Measurements from ENCODE around the gene SLC1A2. TPM values are rescaled to one million over a fixed set of nuclear protein-coding genes. Genes with fewer than 3 reads are reported as not detected.

The SLC1A2 gene
- total RNA-seq, 2 experiments from 2014 or later = 0.08 TPM; not detected in 1

GRCh38 chr11:35281169-35281688, 138.1 kb downstream of the SLC1A2 start:
- Mint-ChIP-seq H3K4me3 (no peak overlapping the region), H3K27me3 (no peaks in the 10 kb centered on the region), H3K4me1 (peaks cover 21% of the 10 kb centered on the region), H3K27ac (no peak overlapping the region), H3K9me3 (peaks cover 1% of the 10 kb centered on the region), H3K36me3 (no peaks in the 10 kb centered on the region)
- no peak for DNase-seq

GRCh38 chr11:35280727-35281126, 138.6 kb downstream of the SLC1A2 start:
- H3K36me3 Mint-ChIP-seq = no peaks in the 10 kb centered on the region
- no peak overlapping the region for H3K4me3 Mint-ChIP-seq
- H3K27ac Mint-ChIP-seq = no peak overlapping the region
- H3K9me3 Mint-ChIP-seq = peaks cover 1% of the 10 kb centered on the region
- no peaks in the 10 kb centered on the region for H3K27me3 Mint-ChIP-seq
- DNase-seq = no peak
- peaks cover 26% of the 10 kb centered on the region for H3K4me1 Mint-ChIP-seq

- no peak overlapping the region for H3K27ac Mint-ChIP-seq
- H3K4me3 Mint-ChIP-seq = no peak overlapping the region
- H3K9me3 Mint-ChIP-seq = peaks cover 1% of the 10 kb centered on the region
- H3K4me1 Mint-ChIP-seq = peaks cover 44% of the 10 kb centered on the region
- peaks cover 2% of the 10 kb centered on the region for H3K36me3 Mint-ChIP-seq
- no peak for DNase-seq
- H3K27me3 Mint-ChIP-seq = no peaks in the 10 kb centered on the region
Observed at GRCh38 chr11:35277827-35278226, 141.5 kb downstream of the SLC1A2 start.

GRCh38 chr11:35276396-35277145, 142.8 kb downstream of the SLC1A2 start:
- H3K27me3 Mint-ChIP-seq = no peaks in the 10 kb centered on the region
- H3K27ac Mint-ChIP-seq = peak overlapping the region; percentile 27
- H3K4me1 Mint-ChIP-seq = peaks cover 48% of the 10 kb centered on the region

GRCh38 chr11:35275786-35276170, 143.6 kb downstream of the SLC1A2 start:
- no peak for DNase-seq
- peaks cover 10% of the 10 kb centered on the region for H3K9me3 Mint-ChIP-seq
- H3K4me1 Mint-ChIP-seq = peaks cover 48% of the 10 kb centered on the region
- H3K27me3 Mint-ChIP-seq = no peaks in the 10 kb centered on the region
- peaks cover 6% of the 10 kb centered on the region for H3K36me3 Mint-ChIP-seq
- H3K4me3 Mint-ChIP-seq = no peak overlapping the region
- peak overlapping the region; percentile 59 for H3K27ac Mint-ChIP-seq

More at GRCh38 chr11:35276396-35277145, 142.8 kb downstream of the SLC1A2 start:
- Mint-ChIP-seq H3K36me3 (peaks cover 5% of the 10 kb centered on the region), H3K9me3 (peaks cover 5% of the 10 kb centered on the region), H3K4me3 (no peak overlapping the region)
- DNase-seq = no peak

- Mint-ChIP-seq H3K4me1 (peaks cover 48% of the 10 kb centered on the region), H3K4me3 (no peak overlapping the region), H3K9me3 (peaks cover 12% of the 10 kb centered on the region), H3K27ac (peak overlapping the region; percentile 59), H3K36me3 (peaks cover 7% of the 10 kb centered on the region), H3K27me3 (no peaks in the 10 kb centered on the region)
- DNase-seq = no peak
Observed at GRCh38 chr11:35274909-35275785, 144.2 kb downstream of the SLC1A2 start.

GRCh38 chr11:35272391-35272902, 146.9 kb downstream of the SLC1A2 start:
- peak; percentile 68 for DNase-seq
- Mint-ChIP-seq H3K9me3 (peaks cover 12% of the 10 kb centered on the region), H3K27ac (peak overlapping the region; percentile 86), H3K27me3 (no peaks in the 10 kb centered on the region), H3K4me1 (peaks cover 51% of the 10 kb centered on the region), H3K4me3 (peak overlapping the region; percentile 20), H3K36me3 (peaks cover 7% of the 10 kb centered on the region)

- no peak for DNase-seq
- H3K36me3 Mint-ChIP-seq = peaks cover 7% of the 10 kb centered on the region
- no peaks in the 10 kb centered on the region for H3K27me3 Mint-ChIP-seq
- H3K4me3 Mint-ChIP-seq = no peak overlapping the region
- peaks cover 11% of the 10 kb centered on the region for H3K9me3 Mint-ChIP-seq
- no peak overlapping the region for H3K27ac Mint-ChIP-seq
- H3K4me1 Mint-ChIP-seq = peaks cover 49% of the 10 kb centered on the region
Observed at GRCh38 chr11:35271031-35271430, 148.3 kb downstream of the SLC1A2 start.

- Mint-ChIP-seq H3K4me3 (no peak overlapping the region), H3K27me3 (no peaks in the 10 kb centered on the region), H3K9me3 (peaks cover 11% of the 10 kb centered on the region), H3K27ac (no peak overlapping the region), H3K36me3 (peaks cover 7% of the 10 kb centered on the region), H3K4me1 (peaks cover 43% of the 10 kb centered on the region)
- DNase-seq = no peak
Observed at GRCh38 chr11:35270342-35270741, 149.0 kb downstream of the SLC1A2 start.

- Mint-ChIP-seq H3K36me3 (peaks cover 4% of the 10 kb centered on the region), H3K4me3 (no peak overlapping the region), H3K9me3 (peaks cover 11% of the 10 kb centered on the region), H3K27me3 (no peaks in the 10 kb centered on the region), H3K27ac (no peak overlapping the region), H3K4me1 (peaks cover 17% of the 10 kb centered on the region)
- no peak for DNase-seq
Observed at GRCh38 chr11:35267504-35267903, 151.9 kb downstream of the SLC1A2 start.

GRCh38 chr11:35265755-35266454, 153.5 kb downstream of the SLC1A2 start:
- Mint-ChIP-seq H3K27ac (no peak overlapping the region), H3K9me3 (peaks cover 4% of the 10 kb centered on the region), H3K36me3 (peaks cover 2% of the 10 kb centered on the region), H3K4me3 (no peak overlapping the region), H3K27me3 (no peaks in the 10 kb centered on the region), H3K4me1 (peaks cover 8% of the 10 kb centered on the region)
- no peak for DNase-seq

GRCh38 chr11:35262735-35263134, 156.6 kb downstream of the SLC1A2 start:
- Mint-ChIP-seq H3K4me3 (no peak overlapping the region), H3K4me1 (peaks cover 9% of the 10 kb centered on the region), H3K27me3 (no peaks in the 10 kb centered on the region), H3K36me3 (no peaks in the 10 kb centered on the region), H3K27ac (no peak overlapping the region), H3K9me3 (no peaks in the 10 kb centered on the region)
- DNase-seq = no peak

GRCh38 chr11:35262056-35262455, 157.3 kb downstream of the SLC1A2 start:
- peaks cover 14% of the 10 kb centered on the region for H3K4me1 Mint-ChIP-seq
- H3K27me3 Mint-ChIP-seq = no peaks in the 10 kb centered on the region
- no peak for DNase-seq
- no peak overlapping the region for H3K27ac Mint-ChIP-seq
- H3K4me3 Mint-ChIP-seq = no peak overlapping the region
- no peaks in the 10 kb centered on the region for H3K36me3 Mint-ChIP-seq
- H3K9me3 Mint-ChIP-seq = no peaks in the 10 kb centered on the region

- no peak overlapping the region for H3K4me3 Mint-ChIP-seq
- peaks cover 19% of the 10 kb centered on the region for H3K4me1 Mint-ChIP-seq
- H3K36me3 Mint-ChIP-seq = no peaks in the 10 kb centered on the region
- no peak for DNase-seq
- no peaks in the 10 kb centered on the region for H3K9me3 Mint-ChIP-seq
- H3K27ac Mint-ChIP-seq = no peak overlapping the region
- no peaks in the 10 kb centered on the region for H3K27me3 Mint-ChIP-seq
Observed at GRCh38 chr11:35261197-35261596, 158.2 kb downstream of the SLC1A2 start.
